Choroid plexus epithelial cell (primary cell): ENCODE data around the gene RASD2.

Experiments used
- DNase-seq: peaks from one replicate; pipeline ENCODE4 v3.0.0-alpha.2; 2010; ENCODE audit warnings: low read depth
- H3K4me3 ChIP-seq: 2 replicates; pipeline ENCODE4 v1.5.1; 2011; ENCODE audit warnings: low read depth, mild to moderate bottlenecking, control low read depth, low read length, moderate library complexity
- CTCF ChIP-seq: conservative IDR thresholded peaks from 2 replicates; pipeline ENCODE4 v1.5.1; 2011; ENCODE audit warnings: low read depth, mild to moderate bottlenecking, control low read depth, inconsistent platforms, low read length, moderate library complexity

Gene RASD2

GRCh38 chr22:35552846-35553245 is 12.2 kb downstream of the RASD2 start:
- H3K4me3 ChIP-seq: no peak overlapping the region
- no peak for TF ChIP-seq CTCF
- no peak for DNase-seq

GRCh38 chr22:35553341-35553740 is 12.7 kb downstream of the RASD2 start:
- H3K4me3 ChIP-seq: no peak overlapping the region
- TF ChIP-seq CTCF: no peak
- no peak for DNase-seq

GRCh38 chr22:35554297-35554845 is 13.7 kb downstream of the RASD2 start:
- TF ChIP-seq CTCF: no peak
- DNase-seq: no peak
- no peak overlapping the region for H3K4me3 ChIP-seq

GRCh38 chr22:35555483-35555890 is 14.9 kb downstream of the RASD2 start:
- no peak for TF ChIP-seq CTCF
- no peak overlapping the region for H3K4me3 ChIP-seq
- peak; percentile 44 for DNase-seq

- TF ChIP-seq CTCF: no peak
- no peak overlapping the region for H3K4me3 ChIP-seq
- no peak for DNase-seq
Observed at GRCh38 chr22:35555946-35556547, 15.4 kb downstream of the RASD2 start.

GRCh38 chr22:35556666-35557065 is 16.0 kb downstream of the RASD2 start:
- no peak for DNase-seq
- no peak for TF ChIP-seq CTCF
- no peak overlapping the region for H3K4me3 ChIP-seq

- no peak for DNase-seq
- no peak for TF ChIP-seq CTCF
- no peak overlapping the region for H3K4me3 ChIP-seq
Observed at GRCh38 chr22:35558031-35558430, 17.4 kb downstream of the RASD2 start.
